Neural cell (in vitro differentiated cells): ENCODE data around the gene FRMD4A. TPM values are rescaled to one million over a fixed set of nuclear protein-coding genes. Genes with fewer than 3 reads are reported as not detected.

Experiments
- H2AFZ ChIP-seq: fragments of 200-600, 300-800 bp; sonication (generic), shearing (Covaris generic); 2 replicates; pipeline ENCODE4 v1.6.0; 2014; ENCODE audit warnings: low read depth, mild to moderate bottlenecking, antibody characterized with exemption, low read length, moderate library complexity
- H3F3A ChIP-seq: fragments of 200-600 bp; shearing (Covaris generic); 2 replicates; pipeline ENCODE4 v1.6.1; 2016; ENCODE audit warnings: mild to moderate bottlenecking, moderate library complexity, mixed read lengths, antibody characterized with exemption, low read length; ENCODE audit not compliant: insufficient read depth, poor library complexity, severe bottlenecking
- H3K27ac ChIP-seq: fragments of 200-600, 300-800 bp; sonication (generic), shearing (Covaris generic); 2 replicates; pipeline ENCODE4 v1.5.1; 2014; ENCODE audit warnings: mild to moderate bottlenecking, low read length, moderate library complexity
- H3K27me3 ChIP-seq: fragments of 300-800, 200-600 bp; sonication (generic), shearing (Covaris generic); 2 replicates; pipeline ENCODE4 v1.6.0; 2014; ENCODE audit warnings: mild to moderate bottlenecking, low read depth, low read length, moderate library complexity; ENCODE audit not compliant: insufficient read depth
- H3K36me3 ChIP-seq: fragments of 300-800, 200-600 bp; sonication (generic), shearing (Covaris generic); 2 replicates; pipeline ENCODE4 v1.5.1; 2014; ENCODE audit warnings: mild to moderate bottlenecking, antibody characterized with exemption, low read length, moderate library complexity; ENCODE audit not compliant: insufficient read depth
- H3K4me2 ChIP-seq: fragments of 300-800, 200-600 bp; sonication (generic), shearing (Covaris generic); 2 replicates; pipeline ENCODE4 v1.6.0; 2014; ENCODE audit warnings: mild to moderate bottlenecking, low read length
- H3K4me3 ChIP-seq: fragments of 300-800, 200-600 bp; sonication (generic), shearing (Covaris generic); 2 replicates; pipeline ENCODE4 v1.5.1; 2014; ENCODE audit warnings: mild to moderate bottlenecking, low read length, moderate library complexity
- H3K79me2 ChIP-seq: fragments of 200-600 bp; shearing (Covaris generic); replicated peaks from 2 replicates; pipeline ENCODE4 v1.6.0; 2014; ENCODE audit warnings: mild to moderate bottlenecking, low read length, moderate library complexity; ENCODE audit not compliant: insufficient read depth
- H3K9ac ChIP-seq: fragments of 300-800, 200-600 bp; sonication (generic), shearing (Covaris generic); 2 replicates; pipeline ENCODE4 v1.6.1; 2016; ENCODE audit warnings: mild to moderate bottlenecking, low read length, mixed read lengths
- H3K9me2 ChIP-seq: fragments of 200-600 bp; shearing (Covaris generic); 2 replicates; pipeline ENCODE4 v1.6.1; 2016; ENCODE audit warnings: mild to moderate bottlenecking, low read length, mixed read lengths; ENCODE audit not compliant: insufficient read depth
- H3K9me3 ChIP-seq: fragments of 200-600, 300-800 bp; sonication (generic), shearing (Covaris generic); 2 replicates; pipeline ENCODE4 v1.6.1; 2016; ENCODE audit warnings: mild to moderate bottlenecking, mixed run types, low read length, moderate library complexity, mixed read lengths
- H4K20me1 ChIP-seq: fragments of 200-600 bp; shearing (Covaris generic); 2 replicates; pipeline ENCODE4 v1.6.1; 2016; ENCODE audit warnings: mild to moderate bottlenecking, mixed run types; ENCODE audit not compliant: insufficient read depth
- CTCF ChIP-seq: fragments of 450-650 bp; IDR thresholded peaks from 2 replicates; pipeline ENCODE4 v1.5.1; 2014; ENCODE audit warnings: antibody characterized with exemption, mild to moderate bottlenecking, moderate library complexity; ENCODE audit not compliant: poor library complexity, severe bottlenecking
- EP300 ChIP-seq: fragments of 450-650 bp; conservative IDR thresholded peaks from 2 replicates; pipeline ENCODE4 v1.6.1; 2014; ENCODE audit warnings: antibody characterized with exemption, mild to moderate bottlenecking, moderate library complexity; ENCODE audit not compliant: poor library complexity, severe bottlenecking
- EZH2 ChIP-seq: fragments of 200-600, 300-800 bp; shearing (Covaris generic), sonication (generic); IDR thresholded peaks from 2 replicates; pipeline ENCODE4 v1.6.1; 2014; ENCODE audit warnings: antibody characterized with exemption, low read length, borderline replicate concordance, mild to moderate bottlenecking; ENCODE audit not compliant: insufficient read depth, poor library complexity, severe bottlenecking
- MXI1 ChIP-seq: fragments of 450-650 bp; conservative IDR thresholded peaks from 2 replicates; pipeline ENCODE4 v1.6.1; 2014; ENCODE audit warnings: antibody characterized with exemption, mild to moderate bottlenecking; ENCODE audit not compliant: poor library complexity, severe bottlenecking
- POLR2AphosphoS5 ChIP-seq: IDR thresholded peaks from 2 replicates; pipeline ENCODE4 v1.6.1; 2012
- RAD21 ChIP-seq: fragments of 450-650 bp; conservative IDR thresholded peaks from 2 replicates; pipeline ENCODE4 v1.6.1; 2014; ENCODE audit warnings: antibody characterized with exemption, mild to moderate bottlenecking, moderate library complexity
- REST ChIP-seq: IDR thresholded peaks from 2 replicates; pipeline ENCODE4 v1.6.1; 2012; ENCODE audit warnings: borderline replicate concordance
- SMC3 ChIP-seq: fragments of 450-650 bp; conservative IDR thresholded peaks from 2 replicates; pipeline ENCODE4 v1.6.1; 2014; ENCODE audit warnings: antibody characterized with exemption, mild to moderate bottlenecking, moderate library complexity; ENCODE audit not compliant: poor library complexity
- TAF1 ChIP-seq: IDR thresholded peaks from 2 replicates; pipeline ENCODE4 v1.6.1; 2012; ENCODE audit warnings: low read depth
- polyA plus RNA-seq: library from polyadenylated mRNA; depleted of rRNA; stranded (reverse); fragments of >200 nt; gene quantifications from 2 replicates; pipeline ENCODE4 v1.2.3, GENCODE V29; 2014

Gene FRMD4A
- polyA plus RNA-seq, 1 donor from 2014 or later, result 36.5 TPM

- H3F3A ChIP-seq, result no peaks in the 10 kb centered on the region
- no peaks in the 10 kb centered on the region for H3K9me3 ChIP-seq
- H4K20me1 ChIP-seq, result no peaks in the 10 kb centered on the region
- no peak overlapping the region for H3K4me3 ChIP-seq
- H2AFZ ChIP-seq, result no peak overlapping the region
- no peaks in the 10 kb centered on the region for H3K79me2 ChIP-seq
- H3K9me2 ChIP-seq, result no peaks in the 10 kb centered on the region
- no peak overlapping the region for H3K4me2 ChIP-seq
- no peak for TF ChIP-seq RAD21
- no peak for TF ChIP-seq EP300
- TF ChIP-seq SMC3, result no peak
- TF ChIP-seq POLR2AphosphoS5, result no peak
- no peak for TF ChIP-seq TAF1
- TF ChIP-seq MXI1, result no peak
- TF ChIP-seq CTCF, result no peak
- no peak for TF ChIP-seq EZH2
- TF ChIP-seq REST, result no peak
- H3K27ac ChIP-seq, result no peak overlapping the region
- no peaks in the 10 kb centered on the region for H3K27me3 ChIP-seq
- no peak overlapping the region for H3K9ac ChIP-seq
- peaks cover 5% of the 10 kb centered on the region for H3K36me3 ChIP-seq
Measured at GRCh38 chr10:13771992-13772391, 558.7 kb downstream of the FRMD4A start.

- no peaks in the 10 kb centered on the region for H4K20me1 ChIP-seq
- peaks cover 5% of the 10 kb centered on the region for H3K36me3 ChIP-seq
- H3K9ac ChIP-seq, result no peak overlapping the region
- no peak for TF ChIP-seq EP300
- no peak overlapping the region for H3K4me2 ChIP-seq
- H3F3A ChIP-seq, result no peaks in the 10 kb centered on the region
- H3K27ac ChIP-seq, result no peak overlapping the region
- H2AFZ ChIP-seq, result no peak overlapping the region
- no peaks in the 10 kb centered on the region for H3K27me3 ChIP-seq
- H3K79me2 ChIP-seq, result no peaks in the 10 kb centered on the region
- H3K9me3 ChIP-seq, result no peaks in the 10 kb centered on the region
- no peak overlapping the region for H3K4me3 ChIP-seq
- no peaks in the 10 kb centered on the region for H3K9me2 ChIP-seq
Measured at GRCh38 chr10:13770760-13771493, 559.8 kb downstream of the FRMD4A start.
